Colonic mucosa (tissue), 4 donors: ENCODE results near the gene MEIS1. TPM values are rescaled to one million over a fixed set of nuclear protein-coding genes. Genes with fewer than 3 reads are reported as not detected.

Source experiments
- DNase-seq: peaks from one replicate; pipeline ENCODE4 v3.0.0-alpha.2; 2020
- H3K27ac ChIP-seq: fragments of 200-600 bp; one replicate; pipeline ENCODE4 v1.8.0; 2021
- H3K27me3 ChIP-seq: fragments of 200-600 bp; one replicate; pipeline ENCODE4 v1.8.0; 2021
- H3K36me3 ChIP-seq: fragments of 200-600 bp; one replicate; pipeline ENCODE4 v1.8.0; 2021
- H3K4me1 ChIP-seq: fragments of 200-600 bp; one replicate; pipeline ENCODE4 v1.8.0; 2021; ENCODE audit warnings: mild to moderate bottlenecking
- H3K4me3 ChIP-seq: fragments of 200-600 bp; one replicate; pipeline ENCODE4 v1.8.0; 2021
- H3K9ac ChIP-seq, 2 donors: one replicate each; pipeline ENCODE4 v1.7.0; 2013; ENCODE audit warnings: control low read depth in 2 of 2, low read depth in 2 of 2, low read length in 2 of 2
- H3K9me3 ChIP-seq: fragments of 200-600 bp; one replicate; pipeline ENCODE4 v1.8.0; 2021
- intact Hi-C: fragments of 100-400 bp; cut with DNase I; formaldehyde crosslinking; loops from one replicate; pipeline ENCODE4 v1.14.1; 2022
- total RNA-seq, 2 donors: library from RNA; stranded (reverse); fragmentation: NEBNext Ultra II Directional in 1 of 2; extraction: Animal tissue kit (Norgen Biotek cat#: 25700) in 1 of 2; gene quantifications; one replicate each; pipeline ENCODE4 v1.2.1, GENCODE V29; 2021
- TF ChIP-seq, protein P1 (sequence below): fragments of 200-600 bp; IDR thresholded peaks from one replicate; pipeline ENCODE4 v1.8.0; 2022; ENCODE audit warnings: antibody characterized with exemption, mild to moderate bottlenecking
- donor health status: healthy.
- donor health status: DM: no; HTN: no; CAD: no.
- donor health status: DM: no; HTN: no; CAD: no.

MEIS1 gene
- total RNA-seq, 2 donors from 2014 or later, result 8.9 to 23.1 TPM

DNA sequence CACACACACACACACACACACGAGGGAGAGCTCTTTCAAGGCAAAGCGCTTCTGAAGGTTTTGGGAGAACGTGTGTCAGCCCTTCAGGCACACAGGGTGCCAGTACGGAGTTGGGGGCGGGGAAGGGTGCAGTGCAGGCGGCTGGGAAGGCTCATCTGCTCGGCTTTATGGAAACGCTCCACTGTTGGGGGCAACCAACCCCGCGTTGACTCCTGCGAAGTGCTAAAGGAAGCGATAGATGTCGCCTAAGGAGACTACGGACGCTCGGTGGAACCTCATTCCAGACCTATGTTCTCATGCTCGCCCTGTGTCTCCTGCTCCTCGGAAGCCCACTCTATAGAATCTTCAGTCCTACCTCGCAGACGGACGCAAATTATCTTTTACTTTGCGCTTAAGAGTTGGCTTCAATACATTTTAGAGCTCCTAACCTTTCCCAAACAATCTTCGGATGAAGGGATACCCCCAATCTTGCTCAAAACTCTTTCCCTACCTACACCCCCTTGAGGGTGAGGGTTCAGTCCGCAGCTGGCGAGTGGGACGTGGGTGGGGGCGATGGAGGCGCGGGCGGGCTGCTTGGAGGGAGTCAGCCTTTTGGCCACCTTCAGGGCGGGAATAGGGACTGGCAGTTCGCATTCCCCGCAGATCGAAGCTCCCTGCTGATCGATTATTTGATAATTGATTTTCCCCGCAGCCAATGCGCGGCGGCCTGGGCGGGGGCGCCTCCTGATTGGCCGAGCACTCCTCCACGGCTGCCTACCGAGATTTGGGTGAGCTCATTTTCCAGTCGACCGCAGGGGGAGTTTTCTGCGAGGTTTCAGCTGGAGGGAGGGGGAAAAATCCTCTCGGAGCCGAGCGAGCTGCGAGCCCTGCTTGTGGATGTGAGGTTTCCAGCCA lies 1.9 kb upstream of the MEIS1 start:
- intact Hi-C loops, result loop anchor here (5.0 to 10.0 kb wide), 3 partner anchors 144 to 1042 kb away; no protein-coding TSS in a partner anchor
- H3K27ac ChIP-seq, result peak overlapping the region; percentile 87
- H3K36me3 ChIP-seq, result no peaks in the 10 kb centered on the region
- H3K27me3 ChIP-seq, result peaks cover 14% of the 10 kb centered on the region
- H3K4me1 ChIP-seq, result no peaks in the 10 kb centered on the region
- peak overlapping the region; percentile 41 to 71 for H3K9ac ChIP-seq
- H3K4me3 ChIP-seq, result peak overlapping the region; percentile 55
- TF ChIP-seq, protein P1, sequence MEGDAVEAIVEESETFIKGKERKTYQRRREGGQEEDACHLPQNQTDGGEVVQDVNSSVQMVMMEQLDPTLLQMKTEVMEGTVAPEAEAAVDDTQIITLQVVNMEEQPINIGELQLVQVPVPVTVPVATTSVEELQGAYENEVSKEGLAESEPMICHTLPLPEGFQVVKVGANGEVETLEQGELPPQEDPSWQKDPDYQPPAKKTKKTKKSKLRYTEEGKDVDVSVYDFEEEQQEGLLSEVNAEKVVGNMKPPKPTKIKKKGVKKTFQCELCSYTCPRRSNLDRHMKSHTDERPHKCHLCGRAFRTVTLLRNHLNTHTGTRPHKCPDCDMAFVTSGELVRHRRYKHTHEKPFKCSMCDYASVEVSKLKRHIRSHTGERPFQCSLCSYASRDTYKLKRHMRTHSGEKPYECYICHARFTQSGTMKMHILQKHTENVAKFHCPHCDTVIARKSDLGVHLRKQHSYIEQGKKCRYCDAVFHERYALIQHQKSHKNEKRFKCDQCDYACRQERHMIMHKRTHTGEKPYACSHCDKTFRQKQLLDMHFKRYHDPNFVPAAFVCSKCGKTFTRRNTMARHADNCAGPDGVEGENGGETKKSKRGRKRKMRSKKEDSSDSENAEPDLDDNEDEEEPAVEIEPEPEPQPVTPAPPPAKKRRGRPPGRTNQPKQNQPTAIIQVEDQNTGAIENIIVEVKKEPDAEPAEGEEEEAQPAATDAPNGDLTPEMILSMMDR, result no peak
- DNase-seq, result peak; percentile 87
- no peaks in the 10 kb centered on the region for H3K9me3 ChIP-seq

GRCh38 chr2:66433695-66433944 lies 1.3 kb upstream of the MEIS1 start:
- no peaks in the 10 kb centered on the region for H3K4me1 ChIP-seq
- intact Hi-C loops, result loop anchor here (5.0 to 10.0 kb wide), 3 partner anchors 144 to 1041 kb away; no protein-coding TSS in a partner anchor
- peak overlapping the region; percentile 55 for H3K4me3 ChIP-seq
- no peaks in the 10 kb centered on the region for H3K36me3 ChIP-seq
- peak overlapping the region; percentile 64 to 71 for H3K9ac ChIP-seq
- peaks cover 14% of the 10 kb centered on the region for H3K27me3 ChIP-seq
- TF ChIP-seq, protein P1, result no peak
- no peaks in the 10 kb centered on the region for H3K9me3 ChIP-seq
- H3K27ac ChIP-seq, result peak overlapping the region; percentile 87
- DNase-seq, result no peak

DNA sequence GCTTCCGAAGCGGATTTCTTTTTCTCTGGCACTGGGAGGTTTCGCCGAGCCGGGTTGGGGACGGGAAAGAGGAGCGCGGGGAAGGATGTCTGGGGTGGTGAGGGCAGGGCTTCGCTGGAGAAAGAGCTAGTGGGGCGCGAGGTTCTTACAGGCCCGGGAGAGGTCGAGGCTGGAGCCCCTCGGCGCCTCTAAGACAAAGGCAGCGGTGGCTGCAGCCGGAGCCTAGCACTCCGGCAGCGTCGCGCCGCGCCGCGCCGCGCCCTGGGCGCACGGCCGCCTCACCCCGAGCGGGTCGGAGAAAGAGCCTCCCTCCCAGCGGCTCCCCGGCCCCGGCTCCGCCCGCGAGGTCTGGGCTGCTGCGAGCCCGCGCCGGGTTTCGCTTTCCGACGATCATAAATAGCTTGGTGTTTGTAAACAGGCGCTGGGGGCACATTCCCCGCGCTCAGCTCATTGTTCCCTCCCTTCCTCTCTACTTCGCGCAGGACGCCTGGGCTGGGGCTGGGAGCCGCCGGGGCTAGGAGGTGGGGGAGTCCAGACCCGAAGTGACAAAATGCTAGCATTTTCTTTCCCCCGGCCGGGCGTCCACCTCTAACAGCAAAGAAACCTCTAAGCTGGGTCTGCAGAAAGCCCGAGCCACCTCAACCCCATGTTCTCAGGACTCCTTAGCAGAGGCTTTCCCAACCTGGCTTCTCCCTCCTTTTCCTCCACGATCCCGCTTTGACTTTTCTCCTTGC lies 813 bp upstream of the MEIS1 start:
- intact Hi-C loops, result loop anchor here (5.0 to 10.0 kb wide), 3 partner anchors 143 to 1041 kb away; no protein-coding TSS in a partner anchor
- TF ChIP-seq, protein P1, result no peak
- no peaks in the 10 kb centered on the region for H3K4me1 ChIP-seq
- H3K9me3 ChIP-seq, result no peaks in the 10 kb centered on the region
- peaks cover 14% of the 10 kb centered on the region for H3K27me3 ChIP-seq
- peak overlapping the region; percentile 87 for H3K27ac ChIP-seq
- peak overlapping the region; percentile 64 to 71 for H3K9ac ChIP-seq
- no peak for DNase-seq
- peak overlapping the region; percentile 55 for H3K4me3 ChIP-seq
- no peaks in the 10 kb centered on the region for H3K36me3 ChIP-seq

- peaks cover 17% of the 10 kb centered on the region for H3K27me3 ChIP-seq
- no peaks in the 10 kb centered on the region for H3K4me1 ChIP-seq
- H3K9ac ChIP-seq, result peak overlapping the region; percentile 37 to 71
- H3K4me3 ChIP-seq, result peak overlapping the region; percentile 55
- H3K9me3 ChIP-seq, result no peaks in the 10 kb centered on the region
- TF ChIP-seq, protein P1, result no peak
- intact Hi-C loops, result loop anchor here (10.0 kb wide), 2 partner anchors 259 to 1039 kb away; no protein-coding TSS in a partner anchor
- DNase-seq, result no peak
- no peaks in the 10 kb centered on the region for H3K36me3 ChIP-seq
- H3K27ac ChIP-seq, result peak overlapping the region; percentile 87
These were observed 587 bp downstream of the MEIS1 start for GRCh38 chr2:66435549-66435875.

GRCh38 chr2:66435963-66436362 lies 1.0 kb downstream of the MEIS1 start:
- no peaks in the 10 kb centered on the region for H3K36me3 ChIP-seq
- no peaks in the 10 kb centered on the region for H3K9me3 ChIP-seq
- TF ChIP-seq, protein P1, result no peak
- DNase-seq, result no peak
- peak overlapping the region; percentile 37 to 71 for H3K9ac ChIP-seq
- intact Hi-C loops, result loop anchor here (10.0 kb wide), 2 partner anchors 259 to 1039 kb away; no protein-coding TSS in a partner anchor
- peak overlapping the region; percentile 87 for H3K27ac ChIP-seq
- no peaks in the 10 kb centered on the region for H3K4me1 ChIP-seq
- H3K4me3 ChIP-seq, result peak overlapping the region; percentile 55
- peaks cover 17% of the 10 kb centered on the region for H3K27me3 ChIP-seq
